ENCODE data around the gene KDM4B. TPM values are rescaled to one million over a fixed set of nuclear protein-coding genes. Genes with fewer than 3 reads are reported as not detected.

Gene KDM4B
- total and polyA plus RNA-seq, 10 of the 15 experiments (the other 5 are each of a cell fraction or from before 2014, with no cell fraction given) = 0.47 to 49.6 (median 16.2) TPM

DNA sequence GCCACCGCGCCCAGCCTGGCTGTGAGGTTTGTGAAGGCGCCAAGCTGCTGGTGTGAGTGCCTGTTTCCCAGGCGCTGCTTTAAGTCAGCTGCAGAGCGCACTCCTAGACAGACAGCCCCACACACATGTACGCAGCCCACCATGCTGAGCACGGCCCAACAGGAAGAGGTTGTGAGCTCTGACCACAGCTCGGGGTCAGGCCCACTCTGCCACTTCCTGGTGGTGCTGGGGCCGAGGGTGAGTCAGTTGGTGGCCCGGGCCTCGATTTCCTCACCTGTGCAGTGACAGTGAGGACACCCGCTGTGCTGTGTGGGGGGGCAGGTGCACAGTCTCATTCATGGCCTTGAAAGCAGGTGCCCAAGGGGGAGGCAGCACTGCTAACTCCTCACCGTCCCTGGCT is 106.7 kb downstream of the KDM4B start:
- CTCF ChIA-PET = no interaction called here
- Histone ChIP-seq H3K9ac (ENCODE audit: control insufficient read depth, insufficient read depth, low read length) (no peak overlapping the region), H3K4me2 (ENCODE audit: control insufficient read depth, insufficient read depth) (no peak overlapping the region), H3K9me3 (replicated peaks; ENCODE audit: control insufficient read depth, insufficient read depth, low read length) (no peaks in the 10 kb centered on the region), H3K4me1 (ENCODE audit: control insufficient read depth, insufficient read depth, low read length) (no peaks in the 10 kb centered on the region), H3K27ac (ENCODE audit: control insufficient read depth, insufficient read depth) (no peak overlapping the region), H3K4me3 (no peak overlapping the region), H2AFZ (ENCODE audit: control insufficient read depth, low read depth, low read length) (no peak overlapping the region), H3K27me3 (replicated peaks in 1 of 2; ENCODE audit: control insufficient read depth in 2 of 2, insufficient read depth in 2 of 2, low read length in 1 of 2) (no peaks in the 10 kb centered on the region), H3K36me3 (ENCODE audit: control insufficient read depth in 2 of 2, insufficient read depth in 2 of 2, low read length in 1 of 2) (peaks cover 10 to 12% of the 10 kb centered on the region in 2 experiments; a peak in 3 of 4 replicates), H4K20me1 (ENCODE audit: control insufficient read depth, insufficient read depth) (no peaks in the 10 kb centered on the region; the same call in 1 of the 2 replicates), H3K79me2 (ENCODE audit: control insufficient read depth, insufficient read depth, low read length) (no peaks in the 10 kb centered on the region)
- TF ChIP-seq NFYA (IDR thresholded peaks at IDR 0.05; ENCODE audit: borderline replicate concordance, low read depth, low read length) (no peak), ESRRA (IDR thresholded peaks at IDR 0.05; ENCODE audit: low read length) (no peak), ZNF274 (IDR thresholded peaks at IDR 0.05; ENCODE audit: insufficient read depth, insufficient read length) (no peak), CHD1 (IDR thresholded peaks at IDR 0.05; ENCODE audit: low read depth, low read length) (no peak), SMAD5 (IDR thresholded peaks at IDR 0.05; ENCODE audit: low read depth) (no peak), BMI1 (IDR thresholded peaks at IDR 0.05; ENCODE audit: borderline replicate concordance) (no peak), FOS (IDR thresholded peaks at IDR 0.05; ENCODE audit: borderline replicate concordance, extremely low read depth, insufficient read length) (no peak), RELA (IDR thresholded peaks at IDR 0.05; ENCODE audit: borderline replicate concordance, partially characterized antibody) (no peak), IKZF1 (conservative IDR thresholded peaks at IDR 0.05) (no peak)
- TF ChIP-seq, protein P1, sequence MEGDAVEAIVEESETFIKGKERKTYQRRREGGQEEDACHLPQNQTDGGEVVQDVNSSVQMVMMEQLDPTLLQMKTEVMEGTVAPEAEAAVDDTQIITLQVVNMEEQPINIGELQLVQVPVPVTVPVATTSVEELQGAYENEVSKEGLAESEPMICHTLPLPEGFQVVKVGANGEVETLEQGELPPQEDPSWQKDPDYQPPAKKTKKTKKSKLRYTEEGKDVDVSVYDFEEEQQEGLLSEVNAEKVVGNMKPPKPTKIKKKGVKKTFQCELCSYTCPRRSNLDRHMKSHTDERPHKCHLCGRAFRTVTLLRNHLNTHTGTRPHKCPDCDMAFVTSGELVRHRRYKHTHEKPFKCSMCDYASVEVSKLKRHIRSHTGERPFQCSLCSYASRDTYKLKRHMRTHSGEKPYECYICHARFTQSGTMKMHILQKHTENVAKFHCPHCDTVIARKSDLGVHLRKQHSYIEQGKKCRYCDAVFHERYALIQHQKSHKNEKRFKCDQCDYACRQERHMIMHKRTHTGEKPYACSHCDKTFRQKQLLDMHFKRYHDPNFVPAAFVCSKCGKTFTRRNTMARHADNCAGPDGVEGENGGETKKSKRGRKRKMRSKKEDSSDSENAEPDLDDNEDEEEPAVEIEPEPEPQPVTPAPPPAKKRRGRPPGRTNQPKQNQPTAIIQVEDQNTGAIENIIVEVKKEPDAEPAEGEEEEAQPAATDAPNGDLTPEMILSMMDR (IDR thresholded peaks at IDR 0.05 in 2 of 3, conservative IDR thresholded peaks at IDR 0.05 in 1 of 3; ENCODE audit: control insufficient read depth in 2 of 3, extremely low read depth in 1 of 3, insufficient read depth in 1 of 3, low read depth in 3 of 3, low read length in 3 of 3) = no peak
- TF ChIP-seq, protein P2, sequence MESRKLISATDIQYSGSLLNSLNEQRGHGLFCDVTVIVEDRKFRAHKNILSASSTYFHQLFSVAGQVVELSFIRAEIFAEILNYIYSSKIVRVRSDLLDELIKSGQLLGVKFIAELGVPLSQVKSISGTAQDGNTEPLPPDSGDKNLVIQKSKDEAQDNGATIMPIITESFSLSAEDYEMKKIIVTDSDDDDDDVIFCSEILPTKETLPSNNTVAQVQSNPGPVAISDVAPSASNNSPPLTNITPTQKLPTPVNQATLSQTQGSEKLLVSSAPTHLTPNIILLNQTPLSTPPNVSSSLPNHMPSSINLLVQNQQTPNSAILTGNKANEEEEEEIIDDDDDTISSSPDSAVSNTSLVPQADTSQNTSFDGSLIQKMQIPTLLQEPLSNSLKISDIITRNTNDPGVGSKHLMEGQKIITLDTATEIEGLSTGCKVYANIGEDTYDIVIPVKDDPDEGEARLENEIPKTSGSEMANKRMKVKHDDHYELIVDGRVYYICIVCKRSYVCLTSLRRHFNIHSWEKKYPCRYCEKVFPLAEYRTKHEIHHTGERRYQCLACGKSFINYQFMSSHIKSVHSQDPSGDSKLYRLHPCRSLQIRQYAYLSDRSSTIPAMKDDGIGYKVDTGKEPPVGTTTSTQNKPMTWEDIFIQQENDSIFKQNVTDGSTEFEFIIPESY (IDR thresholded peaks at IDR 0.05) = no peak
- TF ChIP-seq, protein P3, sequence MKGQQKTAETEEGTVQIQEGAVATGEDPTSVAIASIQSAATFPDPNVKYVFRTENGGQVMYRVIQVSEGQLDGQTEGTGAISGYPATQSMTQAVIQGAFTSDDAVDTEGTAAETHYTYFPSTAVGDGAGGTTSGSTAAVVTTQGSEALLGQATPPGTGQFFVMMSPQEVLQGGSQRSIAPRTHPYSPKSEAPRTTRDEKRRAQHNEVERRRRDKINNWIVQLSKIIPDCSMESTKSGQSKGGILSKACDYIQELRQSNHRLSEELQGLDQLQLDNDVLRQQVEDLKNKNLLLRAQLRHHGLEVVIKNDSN (IDR thresholded peaks at IDR 0.05; ENCODE audit: borderline replicate concordance, extremely low read length, insufficient read depth, low read depth, low read length) = no peak
- TF ChIP-seq, protein P4, sequence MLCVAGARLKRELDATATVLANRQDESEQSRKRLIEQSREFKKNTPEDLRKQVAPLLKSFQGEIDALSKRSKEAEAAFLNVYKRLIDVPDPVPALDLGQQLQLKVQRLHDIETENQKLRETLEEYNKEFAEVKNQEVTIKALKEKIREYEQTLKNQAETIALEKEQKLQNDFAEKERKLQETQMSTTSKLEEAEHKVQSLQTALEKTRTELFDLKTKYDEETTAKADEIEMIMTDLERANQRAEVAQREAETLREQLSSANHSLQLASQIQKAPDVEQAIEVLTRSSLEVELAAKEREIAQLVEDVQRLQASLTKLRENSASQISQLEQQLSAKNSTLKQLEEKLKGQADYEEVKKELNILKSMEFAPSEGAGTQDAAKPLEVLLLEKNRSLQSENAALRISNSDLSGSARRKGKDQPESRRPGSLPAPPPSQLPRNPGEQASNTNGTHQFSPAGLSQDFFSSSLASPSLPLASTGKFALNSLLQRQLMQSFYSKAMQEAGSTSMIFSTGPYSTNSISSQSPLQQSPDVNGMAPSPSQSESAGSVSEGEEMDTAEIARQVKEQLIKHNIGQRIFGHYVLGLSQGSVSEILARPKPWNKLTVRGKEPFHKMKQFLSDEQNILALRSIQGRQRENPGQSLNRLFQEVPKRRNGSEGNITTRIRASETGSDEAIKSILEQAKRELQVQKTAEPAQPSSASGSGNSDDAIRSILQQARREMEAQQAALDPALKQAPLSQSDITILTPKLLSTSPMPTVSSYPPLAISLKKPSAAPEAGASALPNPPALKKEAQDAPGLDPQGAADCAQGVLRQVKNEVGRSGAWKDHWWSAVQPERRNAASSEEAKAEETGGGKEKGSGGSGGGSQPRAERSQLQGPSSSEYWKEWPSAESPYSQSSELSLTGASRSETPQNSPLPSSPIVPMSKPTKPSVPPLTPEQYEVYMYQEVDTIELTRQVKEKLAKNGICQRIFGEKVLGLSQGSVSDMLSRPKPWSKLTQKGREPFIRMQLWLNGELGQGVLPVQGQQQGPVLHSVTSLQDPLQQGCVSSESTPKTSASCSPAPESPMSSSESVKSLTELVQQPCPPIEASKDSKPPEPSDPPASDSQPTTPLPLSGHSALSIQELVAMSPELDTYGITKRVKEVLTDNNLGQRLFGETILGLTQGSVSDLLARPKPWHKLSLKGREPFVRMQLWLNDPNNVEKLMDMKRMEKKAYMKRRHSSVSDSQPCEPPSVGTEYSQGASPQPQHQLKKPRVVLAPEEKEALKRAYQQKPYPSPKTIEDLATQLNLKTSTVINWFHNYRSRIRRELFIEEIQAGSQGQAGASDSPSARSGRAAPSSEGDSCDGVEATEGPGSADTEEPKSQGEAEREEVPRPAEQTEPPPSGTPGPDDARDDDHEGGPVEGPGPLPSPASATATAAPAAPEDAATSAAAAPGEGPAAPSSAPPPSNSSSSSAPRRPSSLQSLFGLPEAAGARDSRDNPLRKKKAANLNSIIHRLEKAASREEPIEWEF (IDR thresholded peaks at IDR 0.05; ENCODE audit: insufficient replicate concordance, low read depth, low read length) = no peak
- POLR2A ChIA-PET = no interaction called here
- 79% methylated on average over 13 of the region's 13 CpGs for WGBS (ENCODE audit: insufficient coverage, insufficient replicate concordance, low lambda C conversion rate, missing lambda C conversion rate)
- ATAC-seq (no peak), FAIRE-seq (no peak), DNase-seq (ENCODE audit: low read depth, low spot score) (no peak)
- no TSS peak for BruUV-seq (replicated peaks)
- SMC1A ChIA-PET (ENCODE audit: uncharacterized antibody, unreplicated experiment) = no interaction called here
- RAD21 ChIA-PET (ENCODE audit: unreplicated experiment) = no interaction called here
- in situ Hi-C loops (cut with MboI) (no loop called here), intact Hi-C loops (cut with micrococcal nuclease; ENCODE audit: unreplicated experiment) (no loop called here)

Data from GM12878 (cell line).